Activated naive CD4-positive, alpha-beta T cell treated with anti-CD3 and anti-CD28 coated beads, Interleukin-2, amount 50 U/mL, for 16 hours (primary cell): ENCODE results near the gene RCAN3.

Source experiments
- DNase-seq: peaks from one replicate; pipeline ENCODE4 v3.0.0-alpha.2; 2020

Gene RCAN3

DNA sequence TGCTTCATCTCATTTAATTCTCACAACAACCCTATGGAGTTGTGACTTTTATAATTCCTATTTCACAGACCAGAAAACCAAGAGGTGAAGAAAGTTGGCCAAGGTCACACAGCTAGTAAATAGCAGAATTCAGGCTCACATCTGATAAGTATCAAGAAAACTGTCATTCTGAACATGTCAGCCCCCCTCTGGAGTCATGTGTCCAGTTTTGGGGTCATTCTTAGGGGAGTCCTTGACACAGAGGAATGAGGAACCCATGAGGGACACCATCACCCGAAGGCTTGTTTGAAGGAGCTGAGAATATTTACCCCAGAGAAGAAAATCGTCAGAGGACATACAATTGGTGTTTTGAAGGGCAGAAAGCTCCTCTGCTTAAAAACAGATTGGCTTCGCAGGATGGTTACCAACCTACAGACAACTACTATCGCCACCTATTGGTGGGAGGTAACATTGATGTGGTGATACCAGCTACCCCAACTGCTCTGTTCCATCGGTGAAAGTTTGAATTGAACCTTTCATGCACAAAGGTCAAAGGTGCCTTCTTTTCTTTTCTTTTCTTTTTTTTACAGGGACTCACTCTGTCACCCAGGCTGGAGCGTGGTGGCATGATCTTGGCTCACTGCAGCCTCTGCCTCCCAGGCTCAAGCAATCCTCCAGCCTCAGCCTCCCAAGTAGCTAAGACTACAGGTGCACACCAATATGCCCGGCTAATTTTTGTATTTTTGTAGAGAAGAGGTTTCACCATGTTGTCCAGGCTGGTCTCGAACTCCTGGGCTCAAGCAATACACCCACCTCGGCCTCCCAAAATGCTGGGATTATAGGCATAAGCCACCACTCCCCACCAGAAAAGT, 84.6 kb downstream of the RCAN3 start:
- peak; percentile 42 for DNase-seq

DNA sequence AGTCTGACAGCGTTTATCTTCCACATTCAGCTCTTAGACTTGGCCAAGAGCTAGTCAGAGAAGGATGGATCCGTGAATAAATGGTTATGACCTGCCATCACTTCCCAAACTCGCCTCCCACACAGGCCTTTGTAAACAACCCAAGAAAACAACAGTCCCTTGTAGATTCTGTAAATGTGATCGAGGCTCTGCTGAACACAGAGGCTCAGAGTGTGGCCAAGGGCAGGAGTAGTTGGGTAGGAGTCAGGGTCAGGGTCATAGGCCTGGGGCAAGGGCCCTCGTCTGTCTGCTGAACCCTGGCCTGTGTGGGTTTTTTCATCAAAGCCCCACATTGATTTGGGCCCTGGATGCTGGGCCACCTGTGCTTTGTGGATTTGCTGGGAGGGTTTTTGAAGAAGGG, 85.9 kb downstream of the RCAN3 start:
- no peak for DNase-seq

DNA sequence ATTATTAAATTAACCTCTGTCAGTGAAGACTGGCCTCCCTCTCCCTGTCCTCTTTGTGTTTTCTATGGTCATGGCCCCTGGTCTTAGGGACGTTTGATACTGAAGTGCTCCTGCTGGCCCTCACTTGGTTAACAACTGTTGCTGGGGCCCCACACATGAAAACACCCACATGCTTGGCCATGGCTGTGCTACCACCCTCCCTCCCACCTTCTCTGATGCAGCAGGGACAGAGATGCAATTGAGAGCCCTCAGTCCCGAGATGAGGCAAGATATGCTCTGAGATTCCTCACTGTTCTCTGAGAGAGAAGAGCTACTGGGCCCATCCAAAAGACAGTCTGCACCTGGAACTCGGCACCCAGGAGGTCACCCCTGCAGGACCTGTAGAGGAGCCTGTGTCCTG, 86.6 kb downstream of the RCAN3 start:
- DNase-seq: no peak
